GM12873 (cell line): Measurements from ENCODE around the gene AADAT.
A peak's percentile ranks its signal among the peaks of the same experiment; 100 is the strongest.

Source experiments
- TF ChIP-seq, protein P1 (sequence below): IDR thresholded peaks from 2 replicates; pipeline ENCODE4 v1.5.1; 2012; ENCODE audit warnings: low read depth, mild to moderate bottlenecking, moderate library complexity, low read length, control low read depth; ENCODE audit not compliant: insufficient read depth; ENCODE audit errors: missing control alignments

AADAT gene

DNA sequence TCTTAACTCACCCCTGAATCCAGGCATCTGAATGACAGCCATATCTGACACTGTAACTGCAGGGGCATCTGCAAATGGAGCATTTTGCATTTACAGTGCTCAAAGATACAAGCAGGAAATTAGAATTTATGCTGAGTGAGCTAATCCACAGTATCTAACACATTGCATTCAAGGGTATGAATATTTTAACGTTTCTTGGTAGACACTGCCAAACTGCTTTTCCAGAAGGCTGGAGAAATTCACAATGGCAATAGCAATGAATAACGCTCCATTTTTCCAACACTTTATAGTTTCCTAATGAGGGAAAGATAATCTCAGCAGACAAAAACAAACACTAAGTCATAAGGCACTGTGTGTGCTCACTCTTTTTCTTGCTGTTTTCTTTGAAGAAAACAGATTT lies 30.9 kb downstream of the AADAT start:
- TF ChIP-seq, protein P1, sequence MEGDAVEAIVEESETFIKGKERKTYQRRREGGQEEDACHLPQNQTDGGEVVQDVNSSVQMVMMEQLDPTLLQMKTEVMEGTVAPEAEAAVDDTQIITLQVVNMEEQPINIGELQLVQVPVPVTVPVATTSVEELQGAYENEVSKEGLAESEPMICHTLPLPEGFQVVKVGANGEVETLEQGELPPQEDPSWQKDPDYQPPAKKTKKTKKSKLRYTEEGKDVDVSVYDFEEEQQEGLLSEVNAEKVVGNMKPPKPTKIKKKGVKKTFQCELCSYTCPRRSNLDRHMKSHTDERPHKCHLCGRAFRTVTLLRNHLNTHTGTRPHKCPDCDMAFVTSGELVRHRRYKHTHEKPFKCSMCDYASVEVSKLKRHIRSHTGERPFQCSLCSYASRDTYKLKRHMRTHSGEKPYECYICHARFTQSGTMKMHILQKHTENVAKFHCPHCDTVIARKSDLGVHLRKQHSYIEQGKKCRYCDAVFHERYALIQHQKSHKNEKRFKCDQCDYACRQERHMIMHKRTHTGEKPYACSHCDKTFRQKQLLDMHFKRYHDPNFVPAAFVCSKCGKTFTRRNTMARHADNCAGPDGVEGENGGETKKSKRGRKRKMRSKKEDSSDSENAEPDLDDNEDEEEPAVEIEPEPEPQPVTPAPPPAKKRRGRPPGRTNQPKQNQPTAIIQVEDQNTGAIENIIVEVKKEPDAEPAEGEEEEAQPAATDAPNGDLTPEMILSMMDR, result no peak

- TF ChIP-seq, protein P1, result no peak
These were observed 31.9 kb downstream of the AADAT start for GRCh38 chr4:170057866-170058265.

DNA sequence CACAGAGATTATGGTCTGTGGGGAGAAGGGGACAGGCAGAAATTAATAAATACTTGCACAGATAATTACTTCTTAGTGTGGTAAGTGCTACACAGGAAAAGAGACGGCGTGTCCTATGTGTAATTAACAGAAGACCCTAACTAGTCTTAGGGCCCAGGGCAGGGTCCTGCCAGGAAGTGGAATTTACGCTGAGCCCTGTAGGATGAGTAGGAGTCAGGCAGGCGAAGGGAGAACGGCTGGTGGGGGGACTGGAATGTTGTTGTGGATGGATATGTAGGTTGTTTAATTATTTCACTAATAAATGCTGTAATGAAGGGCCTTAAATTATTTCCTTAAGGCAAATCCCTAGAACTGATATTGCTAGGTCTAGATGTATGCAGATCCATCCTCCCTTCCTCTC lies 36.8 kb downstream of the AADAT start:
- TF ChIP-seq, protein P1, result no peak

GRCh38 chr4:170051402-170051801 lies 38.4 kb downstream of the AADAT start:
- TF ChIP-seq, protein P1, result no peak

- TF ChIP-seq, protein P1, result no peak
These were observed 40.0 kb downstream of the AADAT start for GRCh38 chr4:170049766-170050165.

GRCh38 chr4:170047771-170048354 lies 41.9 kb downstream of the AADAT start:
- TF ChIP-seq, protein P1, result peak; percentile 66

- TF ChIP-seq, protein P1, result no peak
These were observed 49.6 kb downstream of the AADAT start for GRCh38 chr4:170040031-170040680.
